ENCODE data around the gene TAF11L12.
"Not testable (repeated sequence)": the region's sequence is repeated elsewhere in the genome, so short reads cannot be mapped to it uniquely, and the experiment has no call there.

TAF11L12 gene

DNA sequence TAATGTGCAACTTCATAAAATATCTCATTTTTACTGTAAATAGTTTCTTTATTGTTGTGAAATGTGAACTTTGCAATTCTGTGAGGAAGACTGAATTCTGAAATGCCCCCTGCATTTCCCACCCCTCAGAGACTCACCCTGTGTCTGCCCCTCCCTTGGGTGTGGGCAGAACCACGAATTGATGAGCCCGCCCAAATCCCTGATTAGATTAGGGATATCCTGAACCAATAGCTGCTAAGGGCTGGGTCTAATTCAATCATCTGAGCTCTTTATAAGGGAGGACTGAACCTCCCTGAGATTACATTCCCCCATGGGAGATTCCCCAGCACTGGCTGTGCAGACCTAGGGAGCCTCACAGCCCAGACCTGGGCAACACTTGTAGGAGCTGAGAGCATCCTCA, at the start of gene TAF11L12:
TSS of gene TAF11L12 (plus strand) at position 301 of the 400 bp plus-strand sequence.
- H3K4me2 ChIP-seq (ENCODE audit: low read depth, low read length, poor library complexity, severe bottlenecking); H3K4me3 ChIP-seq (ENCODE audit: low read length, poor library complexity, severe bottlenecking); H3K79me2 ChIP-seq (ENCODE audit: insufficient read depth, low read length); H3K9me2 ChIP-seq (replicated peaks; ENCODE audit: low read depth, low read length); H2AFZ ChIP-seq (ENCODE audit: low read length); H3K9ac ChIP-seq (ENCODE audit: low read depth, low read length, poor library complexity, severe bottlenecking); H3K36me3 ChIP-seq (ENCODE audit: insufficient read depth, low read length); H3K9me3 ChIP-seq (ENCODE audit: insufficient read depth, low read depth, low read length); H3K27me3 ChIP-seq (ENCODE audit: insufficient read depth, low read length, poor library complexity, severe bottlenecking); H3K4me1 ChIP-seq (ENCODE audit: insufficient read depth, low read length, poor library complexity, severe bottlenecking); H4K20me1 ChIP-seq (ENCODE audit: insufficient read depth, low read length, poor library complexity, severe bottlenecking); H3F3A ChIP-seq (ENCODE audit: low read depth): not testable (repeated sequence)

DNA sequence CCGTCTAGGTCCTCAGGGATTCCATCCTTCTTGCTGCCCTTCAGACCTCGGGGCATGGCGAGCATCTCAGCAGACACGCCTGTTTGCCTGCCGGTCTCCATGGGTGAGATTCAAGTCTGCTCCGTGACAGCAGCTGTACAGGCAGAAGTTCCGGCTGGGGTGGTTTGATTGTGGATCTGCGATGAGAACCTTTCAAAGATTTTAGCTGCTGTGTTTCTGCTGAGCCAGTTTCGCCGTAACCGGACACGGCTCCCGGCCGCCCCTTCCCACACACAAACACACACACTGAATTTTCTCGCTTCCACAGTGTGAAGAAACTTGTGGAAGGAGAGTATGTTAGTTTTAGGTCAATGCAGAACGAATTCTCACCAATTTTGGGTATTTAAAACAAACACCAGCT, 24.5 kb upstream of the TAF11L12 start, which contains the start of gene TAF11L7:
TSS of gene TAF11L7 (minus strand) at position 101 of the 400 bp plus-strand sequence.
- H3K79me2 ChIP-seq (ENCODE audit: insufficient read depth, low read length); H3K4me2 ChIP-seq (ENCODE audit: low read depth, low read length, poor library complexity, severe bottlenecking); H3K27me3 ChIP-seq (ENCODE audit: insufficient read depth, low read length, poor library complexity, severe bottlenecking); H4K20me1 ChIP-seq (ENCODE audit: insufficient read depth, low read length, poor library complexity, severe bottlenecking); H3K4me3 ChIP-seq (ENCODE audit: low read length, poor library complexity, severe bottlenecking); H3K4me1 ChIP-seq (ENCODE audit: insufficient read depth, low read length, poor library complexity, severe bottlenecking); H3K9me2 ChIP-seq (replicated peaks; ENCODE audit: low read depth, low read length); H3F3A ChIP-seq (ENCODE audit: low read depth); H3K36me3 ChIP-seq (ENCODE audit: insufficient read depth, low read length); H3K9ac ChIP-seq (ENCODE audit: low read depth, low read length, poor library complexity, severe bottlenecking); H2AFZ ChIP-seq (ENCODE audit: low read length); H3K9me3 ChIP-seq (ENCODE audit: insufficient read depth, low read depth, low read length): not testable (repeated sequence)

GRCh38 chr5:17590860-17591259, 19.3 kb upstream of the TAF11L12 start, which contains the start of gene TAF11L8:
TAF11L8 (minus strand) TSS chr5:17590960.
- H3K79me2 ChIP-seq (ENCODE audit: insufficient read depth, low read length); H3K9ac ChIP-seq (ENCODE audit: low read depth, low read length, poor library complexity, severe bottlenecking); H3K4me2 ChIP-seq (ENCODE audit: low read depth, low read length, poor library complexity, severe bottlenecking); H3K27me3 ChIP-seq (ENCODE audit: insufficient read depth, low read length, poor library complexity, severe bottlenecking); H3K9me3 ChIP-seq (ENCODE audit: insufficient read depth, low read depth, low read length); H4K20me1 ChIP-seq (ENCODE audit: insufficient read depth, low read length, poor library complexity, severe bottlenecking); H3K36me3 ChIP-seq (ENCODE audit: insufficient read depth, low read length); H3K9me2 ChIP-seq (replicated peaks; ENCODE audit: low read depth, low read length); H2AFZ ChIP-seq (ENCODE audit: low read length); H3K4me1 ChIP-seq (ENCODE audit: insufficient read depth, low read length, poor library complexity, severe bottlenecking); H3F3A ChIP-seq (ENCODE audit: low read depth); H3K4me3 ChIP-seq (ENCODE audit: low read length, poor library complexity, severe bottlenecking): not testable (repeated sequence)

- not testable (repeated sequence) for H3K9me3 ChIP-seq (ENCODE audit: insufficient read depth, low read depth, low read length); H3F3A ChIP-seq (ENCODE audit: low read depth); H3K27me3 ChIP-seq (ENCODE audit: insufficient read depth, low read length, poor library complexity, severe bottlenecking); H4K20me1 ChIP-seq (ENCODE audit: insufficient read depth, low read length, poor library complexity, severe bottlenecking); H3K9ac ChIP-seq (ENCODE audit: low read depth, low read length, poor library complexity, severe bottlenecking); H3K79me2 ChIP-seq (ENCODE audit: insufficient read depth, low read length); H3K9me2 ChIP-seq (replicated peaks; ENCODE audit: low read depth, low read length); H3K36me3 ChIP-seq (ENCODE audit: insufficient read depth, low read length); H2AFZ ChIP-seq (ENCODE audit: low read length); H3K4me1 ChIP-seq (ENCODE audit: insufficient read depth, low read length, poor library complexity, severe bottlenecking); H3K4me2 ChIP-seq (ENCODE audit: low read depth, low read length, poor library complexity, severe bottlenecking); H3K4me3 ChIP-seq (ENCODE audit: low read length, poor library complexity, severe bottlenecking)
Measured at GRCh38 chr5:17594255-17594654, 15.9 kb upstream of the TAF11L12 start, which contains the start of gene TAF11L9. TAF11L9 (minus strand) TSS chr5:17594394.

- H3K9ac ChIP-seq (ENCODE audit: low read depth, low read length, poor library complexity, severe bottlenecking); H3K4me3 ChIP-seq (ENCODE audit: low read length, poor library complexity, severe bottlenecking); H3K9me3 ChIP-seq (ENCODE audit: insufficient read depth, low read depth, low read length); H2AFZ ChIP-seq (ENCODE audit: low read length); H3K4me2 ChIP-seq (ENCODE audit: low read depth, low read length, poor library complexity, severe bottlenecking); H3K27me3 ChIP-seq (ENCODE audit: insufficient read depth, low read length, poor library complexity, severe bottlenecking); H3K36me3 ChIP-seq (ENCODE audit: insufficient read depth, low read length); H3K9me2 ChIP-seq (replicated peaks; ENCODE audit: low read depth, low read length); H3K4me1 ChIP-seq (ENCODE audit: insufficient read depth, low read length, poor library complexity, severe bottlenecking); H3K79me2 ChIP-seq (ENCODE audit: insufficient read depth, low read length); H4K20me1 ChIP-seq (ENCODE audit: insufficient read depth, low read length, poor library complexity, severe bottlenecking); H3F3A ChIP-seq (ENCODE audit: low read depth): not testable (repeated sequence)
Measured at GRCh38 chr5:17597728-17598127, 12.5 kb upstream of the TAF11L12 start, which contains the start of gene TAF11L10. TAF11L10 (minus strand) TSS chr5:17597828.

DNA sequence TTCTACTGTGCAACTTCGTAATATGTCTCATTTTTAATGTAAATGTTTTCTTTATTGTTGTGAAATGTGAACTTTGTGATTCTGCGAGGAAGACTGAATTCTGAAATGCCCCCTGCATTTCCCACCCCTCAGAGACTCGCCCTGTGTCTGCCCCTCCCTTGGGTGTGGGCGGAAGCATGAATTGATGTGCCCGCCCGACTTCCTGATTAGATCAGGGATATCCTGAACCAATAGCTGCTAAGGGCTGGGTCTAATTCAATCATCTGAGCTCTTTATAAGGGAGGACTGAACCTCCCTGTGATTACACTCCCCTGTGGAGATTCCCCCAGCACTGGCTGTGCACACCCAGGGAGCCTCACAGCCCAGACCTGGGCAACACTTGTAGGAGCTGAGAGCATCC, 6.3 kb upstream of the TAF11L12 start, which contains the start of gene TAF11L11:
TSS of gene TAF11L11 (plus strand) at position 304 of the 400 bp plus-strand sequence.
- H3K4me2 ChIP-seq (ENCODE audit: low read depth, low read length, poor library complexity, severe bottlenecking); H3F3A ChIP-seq (ENCODE audit: low read depth); H3K9ac ChIP-seq (ENCODE audit: low read depth, low read length, poor library complexity, severe bottlenecking); H3K36me3 ChIP-seq (ENCODE audit: insufficient read depth, low read length); H3K4me3 ChIP-seq (ENCODE audit: low read length, poor library complexity, severe bottlenecking); H3K27me3 ChIP-seq (ENCODE audit: insufficient read depth, low read length, poor library complexity, severe bottlenecking); H2AFZ ChIP-seq (ENCODE audit: low read length); H4K20me1 ChIP-seq (ENCODE audit: insufficient read depth, low read length, poor library complexity, severe bottlenecking); H3K9me3 ChIP-seq (ENCODE audit: insufficient read depth, low read depth, low read length); H3K9me2 ChIP-seq (replicated peaks; ENCODE audit: low read depth, low read length); H3K79me2 ChIP-seq (ENCODE audit: insufficient read depth, low read length); H3K4me1 ChIP-seq (ENCODE audit: insufficient read depth, low read length, poor library complexity, severe bottlenecking): not testable (repeated sequence)
